Stimulated activated CD4-positive, alpha-beta T cell treated with anti-CD3 and anti-CD28 coated beads, Interleukin-15, amount 100 ng/mL, for 1 hour (primary cell): ENCODE results near the gene PCCA.
"Not testable (repeated sequence)": the region's sequence is repeated elsewhere in the genome, so short reads cannot be mapped to it uniquely, and the experiment has no call there.

ENCODE experiments used
- DNase-seq, 2 donors: peaks; one replicate each; pipeline ENCODE4 v3.0.0-alpha.2; 2020; ENCODE audit warnings: low read depth in 1 of 2, low spot score in 1 of 2

PCCA gene

GRCh38 chr13:100356426-100356825, 267.5 kb downstream of the PCCA start:
- no peak for DNase-seq

GRCh38 chr13:100356889-100357288, 268.0 kb downstream of the PCCA start:
- DNase-seq, result no peak

- DNase-seq, result no peak
These were observed 268.9 kb downstream of the PCCA start for GRCh38 chr13:100357764-100358163.

- DNase-seq, result no peak
These were observed 272.6 kb downstream of the PCCA start for GRCh38 chr13:100361504-100361903.

GRCh38 chr13:100362371-100362770, 273.5 kb downstream of the PCCA start:
- DNase-seq, result no peak

GRCh38 chr13:100362781-100363180, 273.9 kb downstream of the PCCA start:
- no peak for DNase-seq

GRCh38 chr13:100363285-100363711, 274.4 kb downstream of the PCCA start:
- no peak for DNase-seq

- no peak for DNase-seq
These were observed 275.0 kb downstream of the PCCA start for GRCh38 chr13:100363874-100364273.

GRCh38 chr13:100364591-100364990, 275.7 kb downstream of the PCCA start:
- no peak for DNase-seq

GRCh38 chr13:100365680-100366079, 276.8 kb downstream of the PCCA start:
- DNase-seq, result no peak

- DNase-seq, result no peak
These were observed 289.6 kb downstream of the PCCA start for GRCh38 chr13:100378533-100378932.

GRCh38 chr13:100381595-100382224, 292.8 kb downstream of the PCCA start:
- no peak for DNase-seq

GRCh38 chr13:100382785-100383184, 293.9 kb downstream of the PCCA start:
- DNase-seq, result no peak

- no peak for DNase-seq
These were observed 298.5 kb downstream of the PCCA start for GRCh38 chr13:100387416-100387815.

- DNase-seq, result not testable (repeated sequence)
These were observed 299.3 kb downstream of the PCCA start for GRCh38 chr13:100388150-100388549.

- DNase-seq, result no peak
These were observed 300.0 kb downstream of the PCCA start for GRCh38 chr13:100388923-100389322.

GRCh38 chr13:100389617-100390016, 300.7 kb downstream of the PCCA start:
- no peak for DNase-seq

- DNase-seq, result peak; percentile 6 to 20
These were observed 304.1 kb downstream of the PCCA start for GRCh38 chr13:100392709-100393630.

GRCh38 chr13:100394005-100394695, 305.3 kb downstream of the PCCA start:
- DNase-seq, result no peak

- no peak for DNase-seq
These were observed 306.9 kb downstream of the PCCA start for GRCh38 chr13:100395698-100396373.

- no peak for DNase-seq
These were observed 307.9 kb downstream of the PCCA start for GRCh38 chr13:100396776-100397175.
